SU-DHL-6 (cell line): ENCODE data around the gene FBLN7.

Experiments
- H2AFZ ChIP-seq: fragments of 200-600 bp; sonication (generic); 2 replicates; pipeline ENCODE4 v1.6.1; 2014; ENCODE audit warnings: low read depth, mild to moderate bottlenecking, moderate library complexity, mixed read lengths, antibody characterized with exemption, low read length; ENCODE audit not compliant: severe bottlenecking
- H3F3A ChIP-seq: fragments of 200-600 bp; shearing (Covaris generic); 2 replicates; pipeline ENCODE4 v1.6.0; 2016; ENCODE audit warnings: antibody characterized with exemption, mild to moderate bottlenecking; ENCODE audit not compliant: insufficient read depth
- H3K27ac ChIP-seq: fragments of 200-600 bp; sonication (generic); 2 replicates; pipeline ENCODE4 v1.5.1; 2016; ENCODE audit warnings: low read depth, mild to moderate bottlenecking, low read length, moderate library complexity, mixed read lengths
- H3K27me3 ChIP-seq: fragments of 200-600 bp; sonication (generic), shearing (Covaris generic); 2 replicates; pipeline ENCODE4 v1.6.0; 2014; ENCODE audit warnings: mild to moderate bottlenecking, low read length
- H3K36me3 ChIP-seq: fragments of 200-600 bp; sonication (generic); 2 replicates; pipeline ENCODE4 v1.6.1; 2014; ENCODE audit warnings: mild to moderate bottlenecking, low read length, mixed read lengths
- H3K4me2 ChIP-seq: fragments of 300-600, 200-600 bp; shearing (Covaris generic), sonication (generic); 2 replicates; pipeline ENCODE4 v1.6.0; 2014; ENCODE audit warnings: low read length, low read depth, mild to moderate bottlenecking; ENCODE audit not compliant: poor library complexity, severe bottlenecking
- H3K4me3 ChIP-seq: fragments of 200-600 bp; sonication (generic); 2 replicates; pipeline ENCODE4 v1.5.1; 2014; ENCODE audit warnings: antibody characterized with exemption, low read length, mild to moderate bottlenecking, mixed read lengths; ENCODE audit not compliant: insufficient read depth, poor library complexity, severe bottlenecking
- H3K79me2 ChIP-seq: fragments of 200-600 bp; sonication (generic); 2 replicates; pipeline ENCODE4 v1.6.1; 2014; ENCODE audit warnings: mild to moderate bottlenecking, low read length, moderate library complexity; ENCODE audit not compliant: insufficient read depth
- H3K9ac ChIP-seq: fragments of 200-600 bp; sonication (generic); 2 replicates; pipeline ENCODE4 v1.7.0; 2014; ENCODE audit warnings: mild to moderate bottlenecking, low read length
- H3K9me2 ChIP-seq: fragments of 200-600 bp; sonication (generic); replicated peaks from 2 replicates; pipeline ENCODE4 v1.6.1; 2014; ENCODE audit warnings: low read length; ENCODE audit not compliant: insufficient read depth
- H3K9me3 ChIP-seq: fragments of 200-600 bp; sonication (generic); 2 replicates; pipeline ENCODE4 v1.6.1; 2014; ENCODE audit warnings: low read length, mixed read lengths; ENCODE audit not compliant: insufficient read depth
- H4K20me1 ChIP-seq: fragments of 200-600 bp; sonication (generic); 2 replicates; pipeline ENCODE4 v1.6.1; 2014; ENCODE audit warnings: low read depth, mild to moderate bottlenecking, antibody characterized with exemption, low read length, moderate library complexity, mixed read lengths
- EZH2phosphoT487 ChIP-seq: fragments of 200-600 bp; sonication (generic), shearing (Covaris generic); conservative IDR thresholded peaks from 2 replicates; pipeline ENCODE4 v1.6.1; 2018; ENCODE audit warnings: mild to moderate bottlenecking, antibody characterized with exemption, low read length, moderate library complexity, mixed read lengths
- TF ChIP-seq, protein P1 (sequence below): fragments of 200-600 bp; sonication (generic); IDR thresholded peaks from one replicate; pipeline ENCODE4 v1.5.1; 2017; ENCODE audit warnings: antibody characterized with exemption, mild to moderate bottlenecking, low read length, moderate library complexity; ENCODE audit not compliant: insufficient read depth, poor library complexity, severe bottlenecking

FBLN7 gene

GRCh38 chr2:112166806-112167499 lies 28.8 kb downstream of the FBLN7 start:
- H3K79me2 ChIP-seq = no peaks in the 10 kb centered on the region
- TF ChIP-seq, protein P1, sequence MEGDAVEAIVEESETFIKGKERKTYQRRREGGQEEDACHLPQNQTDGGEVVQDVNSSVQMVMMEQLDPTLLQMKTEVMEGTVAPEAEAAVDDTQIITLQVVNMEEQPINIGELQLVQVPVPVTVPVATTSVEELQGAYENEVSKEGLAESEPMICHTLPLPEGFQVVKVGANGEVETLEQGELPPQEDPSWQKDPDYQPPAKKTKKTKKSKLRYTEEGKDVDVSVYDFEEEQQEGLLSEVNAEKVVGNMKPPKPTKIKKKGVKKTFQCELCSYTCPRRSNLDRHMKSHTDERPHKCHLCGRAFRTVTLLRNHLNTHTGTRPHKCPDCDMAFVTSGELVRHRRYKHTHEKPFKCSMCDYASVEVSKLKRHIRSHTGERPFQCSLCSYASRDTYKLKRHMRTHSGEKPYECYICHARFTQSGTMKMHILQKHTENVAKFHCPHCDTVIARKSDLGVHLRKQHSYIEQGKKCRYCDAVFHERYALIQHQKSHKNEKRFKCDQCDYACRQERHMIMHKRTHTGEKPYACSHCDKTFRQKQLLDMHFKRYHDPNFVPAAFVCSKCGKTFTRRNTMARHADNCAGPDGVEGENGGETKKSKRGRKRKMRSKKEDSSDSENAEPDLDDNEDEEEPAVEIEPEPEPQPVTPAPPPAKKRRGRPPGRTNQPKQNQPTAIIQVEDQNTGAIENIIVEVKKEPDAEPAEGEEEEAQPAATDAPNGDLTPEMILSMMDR = no peak
- no peak for TF ChIP-seq EZH2phosphoT487

DNA sequence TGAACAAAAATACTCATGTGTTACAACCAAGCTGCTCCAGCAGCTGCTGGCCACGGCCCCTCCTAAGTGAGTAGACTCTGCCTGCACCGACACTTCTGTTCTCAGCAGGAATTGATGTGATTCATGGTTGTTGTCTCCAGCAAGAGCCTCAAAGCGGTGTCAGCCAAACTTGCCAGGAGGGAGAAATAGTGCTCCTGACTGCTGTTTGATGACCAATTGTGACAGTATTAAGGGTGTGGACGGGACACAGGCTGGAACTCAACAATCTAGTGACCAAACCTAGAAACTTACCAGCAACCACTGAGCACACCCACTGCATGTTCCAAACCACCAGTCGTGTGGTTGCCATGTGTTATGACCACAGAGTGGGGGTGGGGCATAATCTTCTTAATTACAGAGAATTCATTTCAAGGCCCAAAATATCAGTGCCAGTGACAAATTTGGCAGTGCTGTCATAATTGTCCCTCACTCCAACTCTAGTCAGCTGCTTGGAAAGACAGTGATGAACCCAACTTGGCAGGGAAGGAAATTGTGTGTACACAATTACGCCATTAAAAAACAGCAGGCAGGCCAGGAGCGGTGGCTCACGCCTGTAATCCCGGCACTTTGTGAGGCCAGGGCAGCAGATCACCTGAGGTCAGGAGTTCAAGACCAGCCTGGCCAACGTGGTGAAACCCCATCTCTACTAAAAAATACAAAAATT lies 30.4 kb downstream of the FBLN7 start:
- Histone ChIP-seq H3K9me3 (no peaks in the 10 kb centered on the region), H3K36me3 (no peaks in the 10 kb centered on the region), H2AFZ (no peak overlapping the region), H4K20me1 (no peaks in the 10 kb centered on the region), H3K79me2 (no peaks in the 10 kb centered on the region), H3K27ac (no peak overlapping the region), H3K4me3 (no peak overlapping the region), H3K9ac (no peak overlapping the region), H3K9me2 (no peaks in the 10 kb centered on the region), H3K4me2 (no peak overlapping the region), H3K27me3 (no peaks in the 10 kb centered on the region), H3F3A (no peaks in the 10 kb centered on the region)
- TF ChIP-seq EZH2phosphoT487 = no peak

More at GRCh38 chr2:112166806-112167499, 28.8 kb downstream of the FBLN7 start:
- Histone ChIP-seq H2AFZ (no peak overlapping the region), H3K9me2 (no peaks in the 10 kb centered on the region), H3F3A (no peaks in the 10 kb centered on the region), H3K36me3 (no peaks in the 10 kb centered on the region), H3K27ac (no peak overlapping the region), H3K9ac (no peak overlapping the region), H3K4me2 (no peak overlapping the region), H3K4me3 (no peak overlapping the region), H3K27me3 (no peaks in the 10 kb centered on the region), H3K9me3 (no peaks in the 10 kb centered on the region), H4K20me1 (no peaks in the 10 kb centered on the region)

DNA sequence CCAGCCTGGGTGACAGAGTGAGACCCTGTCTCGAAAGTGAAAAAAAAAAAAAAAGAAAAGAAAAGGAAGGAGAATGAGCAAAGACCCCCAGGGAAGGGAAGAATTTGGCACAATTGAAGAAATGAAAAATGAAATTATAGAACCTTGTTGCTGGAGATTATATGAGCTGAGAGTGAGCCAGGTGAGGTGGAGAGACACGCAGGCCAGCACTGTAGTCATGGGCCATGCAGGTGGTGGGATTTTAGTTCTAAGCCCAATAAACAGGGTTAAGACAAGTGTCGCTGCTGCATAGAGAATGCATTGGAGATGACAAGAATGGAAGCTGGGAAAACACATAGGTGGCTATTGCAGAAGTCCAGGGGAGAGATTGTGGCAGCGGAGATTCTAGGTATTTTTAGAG lies 32.3 kb downstream of the FBLN7 start:
- Histone ChIP-seq H3K4me2 (no peak overlapping the region), H3K9ac (no peak overlapping the region), H3K9me2 (no peaks in the 10 kb centered on the region), H3K79me2 (no peaks in the 10 kb centered on the region), H3K36me3 (no peaks in the 10 kb centered on the region), H2AFZ (no peak overlapping the region), H3K27me3 (no peaks in the 10 kb centered on the region), H3F3A (no peaks in the 10 kb centered on the region), H4K20me1 (no peaks in the 10 kb centered on the region), H3K27ac (no peak overlapping the region), H3K4me3 (no peak overlapping the region), H3K9me3 (no peaks in the 10 kb centered on the region)
- no peak for TF ChIP-seq EZH2phosphoT487
- TF ChIP-seq, protein P1 = no peak
